Dermis lymphatic vessel endothelial cell (primary cell): ENCODE data around the gene C1orf210. TPM values are rescaled to one million over a fixed set of nuclear protein-coding genes. Genes with fewer than 3 reads are reported as not detected.

ENCODE experiments used
- total RNA-seq: library from RNA; depleted of rRNA; stranded (reverse); fragments of >200 nt; gene quantifications from 2 replicates; pipeline ENCODE4 v1.2.1, GENCODE V29; 2014

The C1orf210 gene
- total RNA-seq, result not detected in 2 replicates

DNA sequence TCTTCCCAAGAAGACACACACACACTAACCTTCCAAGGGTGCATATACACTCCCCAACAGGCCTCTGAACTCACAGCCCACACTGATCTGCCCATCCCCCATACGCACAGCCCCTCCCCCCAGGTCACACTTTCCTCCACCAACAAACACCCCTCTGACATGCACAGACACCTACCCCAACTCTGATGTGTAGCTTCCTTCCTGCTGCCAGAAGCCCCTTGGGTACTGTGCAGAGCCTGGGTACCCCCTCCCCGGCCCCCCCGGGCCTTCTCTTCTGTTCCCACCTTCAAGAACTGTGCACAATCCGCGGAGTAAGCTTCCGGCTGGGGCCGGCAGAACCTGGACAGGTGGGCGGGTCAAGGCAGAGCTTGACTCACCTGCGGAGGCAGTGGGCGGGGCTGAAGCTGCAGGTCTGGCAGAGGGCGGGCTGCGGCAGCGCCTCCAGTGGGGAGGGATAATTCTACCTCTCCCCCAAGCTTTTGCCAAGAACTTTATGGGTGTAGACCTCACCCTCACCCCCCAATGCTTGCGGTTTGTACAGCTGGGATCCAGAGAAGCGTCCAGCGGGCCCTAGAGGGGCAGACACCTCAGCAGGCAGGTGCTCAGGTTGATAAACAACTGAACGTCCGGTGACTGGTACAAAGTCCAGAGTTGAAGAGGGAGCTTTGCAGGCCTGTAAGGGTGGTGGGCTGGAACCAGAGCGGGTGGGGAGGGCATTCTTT, at the start of gene C1orf210:
Gene C1orf210, minus strand, starts transcription at position 313 of the 722 bp plus-strand sequence. CDS start 2,311 bp downstream, outside the sequence.

DNA sequence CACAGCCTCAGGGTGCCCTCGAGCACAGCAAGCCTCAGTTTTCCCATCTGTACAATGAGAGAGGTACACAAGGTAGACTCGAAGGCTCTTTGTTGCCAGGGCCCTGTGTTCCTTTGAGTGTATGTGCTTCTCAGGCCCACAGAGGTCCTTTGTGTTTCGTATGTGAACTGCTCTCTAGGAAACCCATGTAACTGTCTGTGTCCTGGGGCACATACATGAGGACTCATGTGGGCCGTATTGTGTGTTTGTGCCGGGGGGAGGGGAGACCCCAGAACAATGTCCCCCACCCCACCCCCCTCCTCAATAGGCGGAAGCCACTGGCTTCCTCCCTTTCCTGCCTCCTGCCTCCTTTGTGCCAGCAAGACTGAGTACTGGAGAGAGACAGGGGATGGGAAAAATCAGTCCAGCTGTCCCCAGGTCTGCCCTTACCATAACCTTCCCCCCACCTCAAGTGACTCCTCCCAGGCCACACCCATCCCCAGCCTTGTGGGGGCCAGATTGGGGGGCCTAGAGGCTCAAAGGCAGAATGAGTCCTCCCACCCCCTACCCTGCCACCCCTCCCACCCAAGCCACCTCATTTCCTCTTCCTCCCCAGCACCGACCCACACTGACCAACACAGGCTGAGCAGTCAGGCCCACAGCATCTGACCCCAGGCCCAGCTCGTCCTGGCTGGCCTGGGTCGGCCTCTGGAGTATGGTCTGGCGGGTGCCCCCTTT, 15.2 kb upstream of the C1orf210 start, which contains the start of gene TIE1:
Gene TIE1, plus strand, starts transcription at position 605 of the 717 bp plus-strand sequence. Its CDS starts 90 bp downstream, at position 695.

GRCh38 chr1:43269627-43270375, 15.6 kb downstream of the C1orf210 start, which contains the start of gene TMEM125:
TMEM125 (plus strand) TSS chr1:43269983; CDS start chr1:43272723, 2,740 bp downstream.

Other genes starting within 250 kb of the C1orf210 start
- gene EBNA1BP2, start 113.3 kb downstream of the C1orf210 start, total RNA-seq, result 51.4 and 64.0 TPM in 2 replicates
- 0.09 and 0.22 TPM in 2 replicates for gene CFAP57, start 113.3 kb downstream of the C1orf210 start, total RNA-seq
- gene TMEM125, start 15.6 kb downstream of the C1orf210 start, total RNA-seq, result not detected in 2 replicates
- 962 and 1,146 TPM in 2 replicates for gene TIE1, start 15.4 kb upstream of the C1orf210 start, total RNA-seq
- gene MPL, start 52.2 kb upstream of the C1orf210 start, total RNA-seq, result 0.09 and 0.11 TPM in 2 replicates
- 8.3 and 10.1 TPM in 2 replicates for gene CDC20, start 73.4 kb upstream of the C1orf210 start, total RNA-seq
- 38.4 and 54.4 TPM in 2 replicates for gene ELOVL1, start 82.4 kb upstream of the C1orf210 start, total RNA-seq
- 35.2 and 39.4 TPM in 2 replicates for gene MED8, start 104.2 kb upstream of the C1orf210 start, total RNA-seq
- 14.5 and 14.6 TPM in 2 replicates for gene SZT2, start 104.3 kb upstream of the C1orf210 start, total RNA-seq
- 24.5 and 82.0 TPM in 2 replicates for gene HYI, start 168.3 kb upstream of the C1orf210 start, total RNA-seq
- gene PTPRF, start 245.3 kb upstream of the C1orf210 start, total RNA-seq, result 28.6 and 56.3 TPM in 2 replicates